Fibroblast of pulmonary artery (primary cell): Measurements from ENCODE around the gene ATXN1.

Experiments
- DNase-seq: peaks from one replicate; pipeline ENCODE4 v3.0.0-alpha.2; 2010; ENCODE audit warnings: low read depth
- H3K4me3 ChIP-seq: replicated peaks from 2 replicates; pipeline ENCODE4 v1.5.1; 2011; ENCODE audit warnings: low read depth, mild to moderate bottlenecking, control low read depth, low read length, moderate library complexity
- CTCF ChIP-seq: IDR thresholded peaks from 2 replicates; pipeline ENCODE4 v1.5.1; 2011; ENCODE audit warnings: mild to moderate bottlenecking, control low read depth, low read length, inconsistent platforms; ENCODE audit errors: missing control alignments

Gene ATXN1

DNA sequence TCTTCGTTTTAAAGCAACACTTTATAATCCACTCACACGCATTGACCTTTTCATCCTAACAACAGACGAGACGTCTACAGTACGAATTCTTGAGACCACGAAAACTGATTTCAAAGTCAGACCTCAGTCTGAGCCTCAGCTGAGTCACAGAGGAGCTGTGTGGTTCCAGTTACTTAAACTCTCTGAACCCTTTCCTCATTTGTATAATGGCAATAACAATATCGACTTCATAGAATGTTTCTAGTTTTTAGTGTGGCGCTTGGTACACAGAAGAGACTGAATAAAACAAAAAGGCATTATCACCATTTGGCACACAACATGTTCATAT, 236.9 kb downstream of the ATXN1 start:
- no peak for TF ChIP-seq CTCF
- H3K4me3 ChIP-seq: no peak overlapping the region
- DNase-seq: peak; percentile 64

DNA sequence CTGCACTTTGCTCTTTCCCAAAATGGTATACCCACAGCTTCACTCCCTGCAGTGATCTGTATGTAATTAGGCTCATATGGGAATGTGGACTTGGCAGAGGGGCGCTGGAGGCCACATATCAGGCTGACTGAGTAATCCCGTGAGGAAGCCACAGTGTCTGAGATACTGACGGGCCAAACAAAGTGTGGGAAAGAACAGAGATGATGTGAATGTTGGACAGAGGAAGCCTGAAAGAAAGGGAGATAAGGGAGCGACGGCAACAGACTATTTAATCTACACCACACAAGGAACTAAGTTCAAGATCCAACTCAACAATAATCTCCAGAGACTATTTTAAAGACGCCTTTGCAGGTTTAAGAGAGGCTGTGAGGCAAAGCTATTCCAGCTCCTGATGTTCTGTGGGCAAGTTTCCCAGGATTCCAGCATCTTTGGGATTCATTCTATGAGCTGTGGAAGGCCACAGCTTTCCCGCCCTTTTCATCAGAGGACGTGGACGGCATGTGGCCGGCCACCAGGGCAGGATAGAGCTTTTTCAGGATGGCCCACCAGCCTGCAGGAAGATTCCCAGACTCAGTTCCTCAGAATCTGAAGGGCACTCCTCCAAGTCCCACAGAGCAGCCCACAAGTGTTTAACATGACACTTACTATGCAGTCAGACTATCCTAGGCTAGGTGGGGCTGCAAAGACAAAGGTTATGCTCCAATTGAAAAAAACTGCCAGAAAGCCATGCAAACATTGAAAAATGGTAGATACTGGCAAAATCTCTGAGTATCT, 237.5 kb downstream of the ATXN1 start:
- DNase-seq: peak; percentile 96
- TF ChIP-seq CTCF: no peak
- no peak overlapping the region for H3K4me3 ChIP-seq

- no peak for TF ChIP-seq CTCF
- H3K4me3 ChIP-seq: no peak overlapping the region
Measured at GRCh38 chr6:16522937-16523336, 238.3 kb downstream of the ATXN1 start.

DNA sequence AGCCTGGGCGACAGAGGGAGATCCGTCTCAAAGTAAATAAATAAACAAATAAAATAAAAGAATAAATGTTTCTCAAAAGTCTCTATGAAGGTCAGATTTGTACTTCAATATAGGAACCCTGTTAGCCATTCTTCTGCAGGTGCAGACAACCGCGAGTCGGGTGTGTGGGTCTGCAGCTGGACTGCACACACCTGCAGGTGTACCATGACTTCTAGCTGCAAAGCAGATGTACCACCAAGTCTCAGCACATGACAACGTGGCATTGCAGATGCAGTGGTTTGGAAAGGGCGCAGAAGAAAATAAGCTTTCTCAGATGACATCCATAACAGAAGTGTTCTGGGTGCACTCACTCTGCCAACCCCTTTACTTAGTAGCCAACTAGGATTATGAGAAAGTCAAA, 239.7 kb downstream of the ATXN1 start:
- H3K4me3 ChIP-seq: no peak overlapping the region
- DNase-seq: no peak
- TF ChIP-seq CTCF: no peak

More at GRCh38 chr6:16522937-16523336, 238.3 kb downstream of the ATXN1 start:
- DNase-seq: no peak

DNA sequence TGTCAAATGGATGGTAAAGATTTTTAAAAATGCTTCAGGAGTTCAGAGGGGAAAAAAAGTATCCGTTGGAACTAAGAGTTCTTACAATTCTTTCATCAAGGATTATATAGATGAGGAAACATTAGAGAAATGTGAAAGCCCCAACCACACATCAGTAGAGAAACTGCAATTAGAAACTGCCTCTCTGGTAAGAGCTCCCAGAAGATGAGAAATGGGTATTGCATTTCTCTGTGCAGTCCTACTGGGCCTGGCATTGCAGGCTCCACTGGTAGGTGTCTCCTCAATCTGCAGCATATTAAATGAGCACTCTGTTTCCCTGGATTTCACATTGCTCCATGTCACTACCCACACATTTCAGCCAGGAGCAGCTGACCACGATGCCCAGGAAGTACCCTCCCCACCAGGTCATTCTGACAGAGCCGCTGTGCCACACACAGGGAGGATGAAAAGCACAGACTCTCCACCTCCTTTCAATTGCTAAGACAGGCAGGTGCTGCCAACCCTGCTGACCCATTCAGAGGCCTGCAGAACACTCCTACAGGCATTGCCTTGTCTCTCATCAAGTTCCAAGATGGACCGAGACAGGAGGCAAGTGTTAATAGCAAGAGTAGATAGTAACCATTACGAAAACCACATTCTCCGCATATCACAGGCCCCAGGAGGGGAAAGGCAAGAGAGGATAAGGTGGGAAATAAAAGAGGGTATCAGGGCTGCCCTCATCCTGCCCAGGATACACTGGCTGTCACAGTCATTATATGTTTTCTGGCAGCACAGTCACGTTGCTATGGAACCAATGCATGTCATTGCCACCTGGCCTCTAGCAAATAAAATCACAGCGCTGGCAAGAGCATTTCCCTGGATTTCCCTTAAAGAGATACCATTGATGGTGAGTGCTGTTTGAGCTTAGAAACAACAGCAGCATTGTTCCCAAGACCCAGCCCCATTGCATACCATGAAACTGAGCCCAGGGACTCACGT, 241.7 kb downstream of the ATXN1 start:
- no peak for TF ChIP-seq CTCF
- DNase-seq: peak; percentile 42
- H3K4me3 ChIP-seq: no peak overlapping the region

DNA sequence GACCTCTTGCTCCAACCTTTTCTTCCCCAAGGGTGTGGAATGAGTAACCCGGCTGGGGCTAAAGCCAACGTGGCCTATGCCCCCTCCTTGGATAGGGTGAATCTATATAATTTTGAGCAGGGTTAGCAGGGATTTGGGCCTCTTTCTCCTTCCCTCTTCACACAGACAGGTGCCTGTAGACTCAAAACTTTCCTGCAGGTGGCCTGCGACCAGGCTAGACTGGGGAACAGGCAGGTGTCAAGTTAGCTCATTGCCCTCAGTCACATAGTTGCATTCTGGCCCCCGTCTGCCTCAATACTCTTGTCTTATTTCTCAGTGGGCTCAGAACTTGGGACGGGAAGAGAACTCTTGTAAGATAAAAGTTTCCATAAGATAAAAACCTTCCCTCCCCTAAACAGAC, 243.0 kb downstream of the ATXN1 start:
- H3K4me3 ChIP-seq: no peak overlapping the region
- TF ChIP-seq CTCF: no peak
- no peak for DNase-seq
